ENCODE results near the gene TMED10.

GRCh38 chr14:75153295-75153694 lies 23.1 kb downstream of the TMED10 start:
- TF ChIP-seq, protein P1, sequence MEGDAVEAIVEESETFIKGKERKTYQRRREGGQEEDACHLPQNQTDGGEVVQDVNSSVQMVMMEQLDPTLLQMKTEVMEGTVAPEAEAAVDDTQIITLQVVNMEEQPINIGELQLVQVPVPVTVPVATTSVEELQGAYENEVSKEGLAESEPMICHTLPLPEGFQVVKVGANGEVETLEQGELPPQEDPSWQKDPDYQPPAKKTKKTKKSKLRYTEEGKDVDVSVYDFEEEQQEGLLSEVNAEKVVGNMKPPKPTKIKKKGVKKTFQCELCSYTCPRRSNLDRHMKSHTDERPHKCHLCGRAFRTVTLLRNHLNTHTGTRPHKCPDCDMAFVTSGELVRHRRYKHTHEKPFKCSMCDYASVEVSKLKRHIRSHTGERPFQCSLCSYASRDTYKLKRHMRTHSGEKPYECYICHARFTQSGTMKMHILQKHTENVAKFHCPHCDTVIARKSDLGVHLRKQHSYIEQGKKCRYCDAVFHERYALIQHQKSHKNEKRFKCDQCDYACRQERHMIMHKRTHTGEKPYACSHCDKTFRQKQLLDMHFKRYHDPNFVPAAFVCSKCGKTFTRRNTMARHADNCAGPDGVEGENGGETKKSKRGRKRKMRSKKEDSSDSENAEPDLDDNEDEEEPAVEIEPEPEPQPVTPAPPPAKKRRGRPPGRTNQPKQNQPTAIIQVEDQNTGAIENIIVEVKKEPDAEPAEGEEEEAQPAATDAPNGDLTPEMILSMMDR (IDR thresholded peaks at IDR 0.05): no peak
- no peak for TF ChIP-seq EZH2 (IDR thresholded peaks at IDR 0.05)

All from neural progenitor cell (in vitro differentiated cells).